AG09309 (cell line): Measurements from ENCODE around the gene CCDC91.
"Not testable (repeated sequence)": the region's sequence is repeated elsewhere in the genome, so short reads cannot be mapped to it uniquely, and the experiment has no call there.

ENCODE experiments used
- DNase-seq: peaks from one replicate; pipeline ENCODE4 v3.0.0-alpha.2; 2010; ENCODE audit warnings: low read depth
- H3K4me3 ChIP-seq: 2 replicates; pipeline ENCODE4 v1.5.1; 2011; ENCODE audit warnings: mild to moderate bottlenecking, low read depth, low read length, moderate library complexity; ENCODE audit not compliant: control insufficient read depth
- CTCF ChIP-seq: IDR thresholded peaks from 2 replicates; pipeline ENCODE4 v1.5.1; 2011; ENCODE audit warnings: mild to moderate bottlenecking, low read depth, low read length, inconsistent platforms; ENCODE audit not compliant: insufficient read depth, control insufficient read depth; ENCODE audit errors: missing control alignments

The CCDC91 gene

GRCh38 chr12:28308891-28309290 lies 118.6 kb downstream of the CCDC91 start:
- no peak for DNase-seq
- no peak overlapping the region for H3K4me3 ChIP-seq
- no peak for TF ChIP-seq CTCF

- no peak for TF ChIP-seq CTCF
- H3K4me3 ChIP-seq: no peak overlapping the region
- DNase-seq: no peak
Measured at GRCh38 chr12:28313631-28314030, 123.4 kb downstream of the CCDC91 start.

GRCh38 chr12:28316049-28316448 lies 125.8 kb downstream of the CCDC91 start:
- no peak overlapping the region for H3K4me3 ChIP-seq
- no peak for TF ChIP-seq CTCF
- DNase-seq: no peak

GRCh38 chr12:28318273-28318672 lies 128.0 kb downstream of the CCDC91 start:
- no peak for TF ChIP-seq CTCF
- no peak overlapping the region for H3K4me3 ChIP-seq
- no peak for DNase-seq

- DNase-seq: no peak
- TF ChIP-seq CTCF: no peak
- no peak overlapping the region for H3K4me3 ChIP-seq
Measured at GRCh38 chr12:28320353-28320752, 130.1 kb downstream of the CCDC91 start.

GRCh38 chr12:28327722-28328121 lies 137.5 kb downstream of the CCDC91 start:
- TF ChIP-seq CTCF: no peak
- no peak overlapping the region for H3K4me3 ChIP-seq
- DNase-seq: no peak

GRCh38 chr12:28328967-28329366 lies 138.7 kb downstream of the CCDC91 start:
- no peak for DNase-seq
- no peak overlapping the region for H3K4me3 ChIP-seq
- TF ChIP-seq CTCF: no peak

- H3K4me3 ChIP-seq, DNase-seq: not testable (repeated sequence)
Measured at GRCh38 chr12:28329727-28330126, 139.5 kb downstream of the CCDC91 start.

GRCh38 chr12:28330232-28330631 lies 140.0 kb downstream of the CCDC91 start:
- not testable (repeated sequence) for DNase-seq

More at GRCh38 chr12:28330232-28330631, 140.0 kb downstream of the CCDC91 start:
- not testable (repeated sequence) for H3K4me3 ChIP-seq
